NCI-H1105 treated with DMSO at 0.1 percent for 48 hours (cell line): Measurements from ENCODE around the gene EHBP1.
A peak's percentile ranks its signal among the peaks of the same experiment; 100 is the strongest.
"Not testable (repeated sequence)": the region's sequence is repeated elsewhere in the genome, so short reads cannot be mapped to it uniquely, and the experiment has no call there.

Source experiments
- DNase-seq: peaks from one replicate; lab custom pipeline; 2025; lab: John Stamatoyannopoulos, UW

EHBP1 gene

DNA sequence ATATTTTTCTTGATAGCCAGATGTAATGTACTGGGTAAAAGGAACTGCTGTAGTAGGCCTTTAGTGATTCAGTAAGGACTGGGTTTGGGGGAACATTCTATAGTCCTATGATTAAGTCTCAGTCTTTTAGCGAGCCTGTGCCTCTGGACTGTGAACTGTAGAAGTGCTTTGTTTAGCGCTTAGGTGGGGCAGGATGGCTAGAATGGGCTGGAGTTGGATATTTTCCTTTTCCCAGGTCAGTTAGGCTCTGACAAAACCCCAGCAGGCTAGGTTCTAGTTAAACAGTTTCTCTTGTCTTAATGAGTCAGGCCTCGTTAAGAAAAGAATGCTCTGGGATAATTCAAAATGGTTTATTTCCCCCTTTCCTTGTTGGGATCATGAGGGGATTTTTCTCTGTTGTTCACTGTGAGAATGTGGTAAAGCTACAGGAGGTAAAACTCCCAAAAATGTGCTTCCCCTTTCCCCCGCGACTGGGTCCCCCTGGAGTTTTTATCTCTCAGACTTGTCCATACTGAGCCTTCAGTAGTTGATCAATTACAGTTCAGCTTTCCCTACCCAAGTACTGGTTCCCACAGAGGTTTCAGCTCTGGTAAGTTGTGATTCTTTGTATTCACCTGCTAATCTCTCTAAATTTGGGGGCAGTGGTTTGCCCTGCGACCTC, 31.5 kb downstream of the EHBP1 start:
- no peak for DNase-seq

DNA sequence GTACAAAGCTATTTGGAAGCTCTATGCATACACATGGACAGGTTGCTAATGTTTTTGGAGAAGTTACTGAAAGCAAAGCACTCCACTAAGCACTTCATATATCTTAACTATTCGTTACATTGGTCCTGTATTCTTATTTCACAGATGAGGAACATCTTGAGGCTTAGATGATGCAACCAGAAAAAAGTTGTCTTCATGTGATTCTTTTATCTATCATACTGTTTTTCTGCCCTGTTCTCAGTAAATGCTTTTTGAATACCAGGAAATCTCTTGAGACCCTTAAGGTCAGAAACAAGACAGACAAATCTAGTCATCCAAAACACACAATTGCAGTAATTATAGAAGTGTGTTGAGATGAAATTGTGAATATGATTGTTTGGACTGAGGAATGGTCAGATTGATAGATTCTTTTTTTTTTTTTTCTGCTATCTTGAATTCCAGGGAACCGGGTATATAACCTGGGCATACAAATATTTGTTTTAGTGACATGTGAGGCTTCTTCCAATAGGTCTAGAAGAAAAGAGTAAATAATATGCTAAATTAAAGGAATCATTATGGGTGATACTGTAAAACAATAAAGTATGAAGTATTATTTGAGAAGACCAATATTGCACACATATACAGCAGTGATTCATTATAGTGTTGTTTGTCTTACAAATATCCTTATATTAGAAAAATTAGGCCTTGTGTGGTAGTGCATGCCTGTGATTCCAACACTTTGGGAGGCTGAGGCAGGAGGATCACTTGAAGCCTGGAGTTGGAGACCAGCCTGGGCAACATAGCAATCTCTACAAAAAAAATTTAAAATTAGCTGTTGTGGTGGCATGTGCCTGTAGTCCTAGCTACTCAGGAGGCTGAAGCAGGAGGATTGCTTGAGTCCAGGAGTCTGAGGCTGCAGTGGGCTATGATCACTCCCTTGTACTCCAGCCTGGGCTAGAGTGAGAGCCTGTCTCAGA, 33.7 kb downstream of the EHBP1 start:
- DNase-seq = no peak

- peak; percentile 6 for DNase-seq
Observed at GRCh38 chr2:62740221-62740620, 34.7 kb downstream of the EHBP1 start.

- no peak for DNase-seq
Observed at GRCh38 chr2:62741127-62741526, 35.6 kb downstream of the EHBP1 start.

- no peak for DNase-seq
Observed at GRCh38 chr2:62741954-62742722, 36.6 kb downstream of the EHBP1 start.

- no peak for DNase-seq
Observed at GRCh38 chr2:62743506-62743905, 38.0 kb downstream of the EHBP1 start.

GRCh38 chr2:62744603-62745002, 39.1 kb downstream of the EHBP1 start:
- no peak for DNase-seq

DNA sequence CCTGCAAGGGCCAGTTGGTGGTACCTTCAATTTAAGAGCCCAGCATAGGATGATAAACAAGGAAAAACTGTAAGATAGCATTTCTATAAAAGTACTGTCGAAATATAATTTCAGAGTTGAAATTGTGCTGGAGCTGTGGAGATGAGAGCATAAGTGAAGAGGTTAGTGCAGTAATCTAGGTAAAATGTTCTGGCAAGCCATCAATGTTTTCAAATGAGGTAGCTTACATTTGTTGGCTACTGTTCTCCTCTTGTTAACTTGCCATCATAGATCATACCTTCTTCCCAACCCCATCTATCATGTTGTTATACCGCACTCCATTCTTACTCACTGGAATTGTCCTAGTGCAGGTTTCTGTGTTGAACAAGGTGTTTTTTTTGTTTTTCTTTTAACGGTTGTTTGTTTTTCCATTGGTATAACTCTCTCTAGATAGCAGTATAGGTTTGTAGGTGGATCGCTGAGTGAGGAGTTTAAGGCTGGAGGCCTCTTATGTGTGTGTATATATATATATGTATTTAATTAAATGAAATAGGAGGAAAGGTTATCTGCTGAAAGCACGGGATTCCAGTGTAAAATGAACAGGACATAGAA, 40.5 kb downstream of the EHBP1 start:
- DNase-seq = no peak

DNA sequence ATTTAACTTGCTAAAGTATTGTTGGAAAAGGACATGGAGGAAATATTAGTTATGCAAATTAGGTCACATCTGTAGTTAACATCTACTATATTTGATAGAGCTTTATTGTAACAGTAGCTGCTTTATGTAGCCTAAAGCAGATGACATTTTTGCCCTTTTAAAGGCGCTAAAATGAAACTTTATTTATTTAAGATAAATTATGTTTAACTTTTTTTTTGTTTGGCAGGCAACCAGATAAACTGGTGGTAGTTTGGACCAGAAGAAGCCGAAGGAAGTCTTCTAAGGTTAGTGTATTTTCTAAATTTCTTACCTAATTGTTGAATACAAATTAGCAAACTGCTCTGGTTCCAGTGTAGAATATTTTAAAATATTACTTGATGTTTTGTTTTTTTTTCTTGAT, 41.7 kb downstream of the EHBP1 start:
- DNase-seq = no peak

- DNase-seq = no peak
Observed at GRCh38 chr2:62747876-62748275, 42.4 kb downstream of the EHBP1 start.

DNA sequence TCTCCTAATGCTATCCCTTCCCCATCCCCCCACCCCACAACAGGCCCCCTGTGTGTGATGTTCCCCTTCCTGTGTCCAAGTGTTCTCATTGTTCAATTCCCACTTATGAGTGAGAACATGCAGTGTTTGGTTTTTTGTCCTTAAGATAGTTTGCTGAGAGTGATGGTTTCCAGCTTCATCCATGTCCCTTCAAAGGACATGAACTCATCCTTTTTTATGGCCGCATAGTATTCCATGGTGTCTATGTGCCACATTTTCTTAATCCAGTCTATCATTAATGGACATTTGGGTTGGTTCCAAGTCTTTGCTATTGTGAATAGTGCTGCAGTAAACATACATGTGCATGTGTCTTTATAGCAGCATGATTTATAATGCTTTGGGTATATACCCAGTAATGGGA, 43.6 kb downstream of the EHBP1 start:
- DNase-seq = not testable (repeated sequence)

GRCh38 chr2:62757029-62757428, 51.5 kb downstream of the EHBP1 start:
- DNase-seq = no peak

DNA sequence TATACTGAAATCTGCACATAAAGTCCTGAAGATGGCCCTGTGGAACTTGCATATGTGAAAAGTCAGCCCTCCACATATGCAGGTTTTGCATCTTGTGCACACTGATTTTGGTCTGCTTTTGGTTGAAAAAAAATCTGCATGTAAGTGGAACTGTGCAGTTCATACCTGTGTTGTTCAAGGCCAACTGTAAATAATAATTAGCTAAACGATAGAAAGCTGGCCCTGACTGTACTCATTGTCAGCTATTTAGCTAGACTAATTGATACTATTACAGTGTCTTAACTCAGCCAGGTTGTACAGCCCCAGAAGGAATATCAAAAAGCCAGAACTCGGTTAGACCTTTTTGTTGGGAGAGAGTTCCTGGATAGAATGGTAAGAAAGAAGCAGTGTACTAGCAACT, 54.5 kb downstream of the EHBP1 start:
- no peak for DNase-seq

DNA sequence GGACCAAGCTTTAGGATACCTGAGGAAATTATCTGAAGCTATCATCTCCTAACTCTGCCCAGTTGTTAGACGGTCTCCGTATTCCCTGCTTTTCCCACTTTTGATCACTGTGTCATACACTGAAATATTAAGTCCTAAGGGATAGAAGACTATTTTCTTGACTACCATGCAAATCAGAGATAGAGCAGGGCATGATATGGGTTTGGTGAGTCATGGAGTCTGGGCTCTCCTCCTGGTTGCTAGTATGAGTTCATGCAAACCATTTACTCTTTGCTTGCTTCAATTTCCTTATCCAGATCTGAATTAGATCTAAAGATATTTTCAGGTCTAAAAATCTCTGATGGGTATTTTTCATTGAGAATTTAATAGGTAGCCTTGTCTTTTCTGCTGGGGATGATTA, 55.0 kb downstream of the EHBP1 start:
- DNase-seq = no peak

DNA sequence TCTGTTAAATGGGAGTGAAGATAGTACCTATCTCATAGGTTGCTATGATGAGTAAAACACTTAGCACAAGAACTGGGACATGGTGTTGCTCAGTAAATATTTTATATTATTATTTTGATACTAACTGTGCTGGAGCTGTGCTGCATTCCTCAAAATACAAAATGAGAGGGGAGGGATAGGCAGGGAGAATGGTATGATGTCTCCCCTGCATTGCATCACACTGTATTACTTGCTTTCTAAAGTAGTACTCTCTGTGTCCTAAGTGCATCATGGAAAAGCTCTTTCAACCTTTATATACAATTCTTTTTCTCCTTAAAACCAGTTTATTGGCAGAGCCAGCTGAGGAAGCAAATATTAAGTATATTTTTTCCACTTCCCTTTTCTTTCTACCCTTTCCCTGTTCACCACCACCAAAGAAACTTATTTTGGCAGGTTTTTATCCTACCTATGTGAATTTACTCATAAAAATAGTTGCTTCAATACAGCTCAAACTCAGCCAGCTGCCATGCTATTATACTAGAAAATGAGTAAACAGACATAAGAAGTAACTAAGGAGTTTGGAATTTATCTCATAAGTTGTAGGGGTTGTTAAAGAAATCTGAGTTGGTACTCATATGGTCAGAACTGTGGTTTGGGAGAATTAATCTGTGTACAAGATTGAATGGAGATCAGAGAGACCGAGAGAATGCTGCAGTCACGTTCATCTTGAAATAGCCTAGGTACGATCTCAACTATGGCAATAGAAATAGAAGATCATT, 60.3 kb downstream of the EHBP1 start:
- no peak for DNase-seq

- DNase-seq = no peak
Observed at GRCh38 chr2:62768615-62769014, 63.1 kb downstream of the EHBP1 start.

GRCh38 chr2:62770629-62771028, 65.1 kb downstream of the EHBP1 start:
- no peak for DNase-seq

- DNase-seq = peak; percentile 31
Observed at GRCh38 chr2:62774555-62775366, 69.2 kb downstream of the EHBP1 start.

- DNase-seq = no peak
Observed at GRCh38 chr2:62775367-62775668, 69.8 kb downstream of the EHBP1 start.

DNA sequence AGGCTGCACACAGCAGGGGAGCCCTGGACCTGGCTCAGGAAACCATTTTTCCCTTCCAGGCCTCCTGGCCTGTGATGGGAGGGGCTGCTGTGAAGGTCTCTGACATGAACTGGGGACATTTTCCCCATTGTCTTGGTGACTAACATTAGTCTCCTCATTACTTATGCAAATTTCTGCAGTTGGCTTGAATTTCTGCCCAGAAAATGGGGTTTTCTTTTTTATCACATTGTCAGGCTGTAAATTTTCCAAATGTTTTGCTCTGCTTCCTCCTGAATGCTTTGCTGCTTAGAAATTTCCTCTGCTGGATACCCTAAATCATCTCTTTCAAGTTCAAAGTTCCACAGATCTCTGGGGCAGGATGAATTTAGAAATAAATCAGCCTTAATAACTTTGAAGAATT, 78.2 kb downstream of the EHBP1 start:
- DNase-seq = no peak

DNA sequence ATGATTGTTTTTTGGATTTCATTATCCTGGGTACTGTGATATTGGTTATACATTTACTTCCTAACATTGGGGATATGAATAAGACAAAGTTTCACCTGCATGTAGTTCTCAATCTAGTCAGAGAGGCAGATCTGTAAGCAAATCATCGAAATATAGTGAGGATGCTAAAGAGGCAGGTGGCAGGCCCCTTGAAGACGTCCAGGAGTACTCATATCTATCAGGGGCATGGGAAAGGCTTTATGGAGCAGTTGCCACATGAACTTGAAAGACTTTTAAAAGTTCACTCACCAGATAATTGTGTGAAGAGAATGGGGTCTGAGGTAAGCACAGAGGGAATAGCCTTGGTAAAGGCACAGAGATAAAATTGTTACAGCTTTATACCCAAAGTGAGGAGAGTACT, 78.8 kb downstream of the EHBP1 start:
- DNase-seq = no peak
